Activated naive CD4-positive, alpha-beta T cell treated with anti-CD3 and anti-CD28 coated beads, Interleukin-2, amount 50 U/mL, for 24 hours (primary cell): ENCODE data around the gene EYS.
"Not testable (repeated sequence)": the region's sequence is repeated elsewhere in the genome, so short reads cannot be mapped to it uniquely, and the experiment has no call there.

ENCODE experiments used
- H3K27ac Mint-ChIP-seq: one replicate; pipeline ENCODE4 v1.8.0; 2021; ENCODE audit warnings: mild to moderate bottlenecking, mixed read lengths
- H3K27me3 Mint-ChIP-seq: one replicate; pipeline ENCODE4 v1.8.0; 2021; ENCODE audit warnings: mixed read lengths
- H3K36me3 Mint-ChIP-seq: one replicate; pipeline ENCODE4 v1.8.0; 2021; ENCODE audit warnings: mixed read lengths
- H3K4me1 Mint-ChIP-seq: one replicate; pipeline ENCODE4 v1.8.0; 2021; ENCODE audit warnings: mixed read lengths
- H3K4me3 Mint-ChIP-seq: one replicate; pipeline ENCODE4 v1.8.0; 2021; ENCODE audit warnings: mild to moderate bottlenecking, mixed read lengths
- H3K9me3 Mint-ChIP-seq: one replicate; pipeline ENCODE4 v1.8.0; 2021; ENCODE audit warnings: mixed read lengths

The EYS gene

GRCh38 chr6:65059568-65059967 lies 647.5 kb downstream of the EYS start:
- Mint-ChIP-seq H3K4me3 (no peak overlapping the region), H3K27me3 (no peaks in the 10 kb centered on the region), H3K9me3 (peaks cover 10% of the 10 kb centered on the region), H3K27ac (no peak overlapping the region), H3K4me1 (no peaks in the 10 kb centered on the region), H3K36me3 (no peaks in the 10 kb centered on the region)

GRCh38 chr6:65055545-65055944 lies 651.5 kb downstream of the EYS start:
- no peaks in the 10 kb centered on the region for H3K4me1 Mint-ChIP-seq
- no peaks in the 10 kb centered on the region for H3K27me3 Mint-ChIP-seq
- H3K27ac Mint-ChIP-seq: no peak overlapping the region
- H3K9me3 Mint-ChIP-seq: no peaks in the 10 kb centered on the region
- no peaks in the 10 kb centered on the region for H3K36me3 Mint-ChIP-seq
- H3K4me3 Mint-ChIP-seq: no peak overlapping the region

- H3K4me3 Mint-ChIP-seq: no peak overlapping the region
- no peaks in the 10 kb centered on the region for H3K36me3 Mint-ChIP-seq
- peaks cover 6% of the 10 kb centered on the region for H3K9me3 Mint-ChIP-seq
- H3K4me1 Mint-ChIP-seq: no peaks in the 10 kb centered on the region
- H3K27me3 Mint-ChIP-seq: no peaks in the 10 kb centered on the region
- H3K27ac Mint-ChIP-seq: no peak overlapping the region
Measured at GRCh38 chr6:65052626-65053025, 654.4 kb downstream of the EYS start.

- Mint-ChIP-seq H3K4me1 (no peaks in the 10 kb centered on the region), H3K9me3 (peaks cover 8% of the 10 kb centered on the region), H3K36me3 (no peaks in the 10 kb centered on the region), H3K27me3 (no peaks in the 10 kb centered on the region), H3K27ac (no peak overlapping the region), H3K4me3 (no peak overlapping the region)
Measured at GRCh38 chr6:65045801-65046200, 661.2 kb downstream of the EYS start.

- no peak overlapping the region for H3K27ac Mint-ChIP-seq
- no peak overlapping the region for H3K4me3 Mint-ChIP-seq
- no peaks in the 10 kb centered on the region for H3K27me3 Mint-ChIP-seq
- no peaks in the 10 kb centered on the region for H3K4me1 Mint-ChIP-seq
- no peaks in the 10 kb centered on the region for H3K36me3 Mint-ChIP-seq
- peaks cover 5% of the 10 kb centered on the region for H3K9me3 Mint-ChIP-seq
Measured at GRCh38 chr6:65014006-65014405, 693.0 kb downstream of the EYS start.

- Mint-ChIP-seq H3K9me3 (no peaks in the 10 kb centered on the region), H3K4me1 (no peaks in the 10 kb centered on the region), H3K27me3 (no peaks in the 10 kb centered on the region), H3K27ac (no peak overlapping the region), H3K36me3 (no peaks in the 10 kb centered on the region), H3K4me3 (no peak overlapping the region)
Measured at GRCh38 chr6:65006788-65007187, 700.2 kb downstream of the EYS start.

GRCh38 chr6:65004283-65004682 lies 702.7 kb downstream of the EYS start:
- no peaks in the 10 kb centered on the region for H3K36me3 Mint-ChIP-seq
- no peak overlapping the region for H3K27ac Mint-ChIP-seq
- no peaks in the 10 kb centered on the region for H3K4me1 Mint-ChIP-seq
- H3K4me3 Mint-ChIP-seq: no peak overlapping the region
- no peaks in the 10 kb centered on the region for H3K9me3 Mint-ChIP-seq
- H3K27me3 Mint-ChIP-seq: no peaks in the 10 kb centered on the region

- H3K4me3 Mint-ChIP-seq, H3K9me3 Mint-ChIP-seq, H3K4me1 Mint-ChIP-seq, H3K27ac Mint-ChIP-seq, H3K36me3 Mint-ChIP-seq, H3K27me3 Mint-ChIP-seq: not testable (repeated sequence)
Measured at GRCh38 chr6:65002882-65003281, 704.1 kb downstream of the EYS start.

- H3K4me1 Mint-ChIP-seq: no peaks in the 10 kb centered on the region
- no peaks in the 10 kb centered on the region for H3K36me3 Mint-ChIP-seq
- H3K27ac Mint-ChIP-seq: no peak overlapping the region
- H3K4me3 Mint-ChIP-seq: no peak overlapping the region
- no peaks in the 10 kb centered on the region for H3K27me3 Mint-ChIP-seq
- no peaks in the 10 kb centered on the region for H3K9me3 Mint-ChIP-seq
Measured at GRCh38 chr6:65000815-65001214, 706.2 kb downstream of the EYS start.

- Mint-ChIP-seq H3K36me3 (no peaks in the 10 kb centered on the region), H3K4me1 (no peaks in the 10 kb centered on the region), H3K4me3 (no peak overlapping the region), H3K27me3 (no peaks in the 10 kb centered on the region), H3K9me3 (no peaks in the 10 kb centered on the region), H3K27ac (no peak overlapping the region)
Measured at GRCh38 chr6:64998204-64998603, 708.8 kb downstream of the EYS start.

- Mint-ChIP-seq H3K27me3 (no peaks in the 10 kb centered on the region), H3K4me3 (no peak overlapping the region), H3K36me3 (no peaks in the 10 kb centered on the region), H3K27ac (no peak overlapping the region), H3K4me1 (no peaks in the 10 kb centered on the region), H3K9me3 (peaks cover 5% of the 10 kb centered on the region)
Measured at GRCh38 chr6:64996301-64996700, 710.7 kb downstream of the EYS start.

- Mint-ChIP-seq H3K27ac (no peak overlapping the region), H3K27me3 (no peaks in the 10 kb centered on the region), H3K9me3 (peaks cover 5% of the 10 kb centered on the region), H3K36me3 (no peaks in the 10 kb centered on the region), H3K4me1 (no peaks in the 10 kb centered on the region), H3K4me3 (no peak overlapping the region)
Measured at GRCh38 chr6:64990652-64991304, 716.2 kb downstream of the EYS start.

GRCh38 chr6:64988148-64988547 lies 718.9 kb downstream of the EYS start:
- Mint-ChIP-seq H3K4me3 (no peak overlapping the region), H3K27ac (no peak overlapping the region), H3K36me3 (no peaks in the 10 kb centered on the region), H3K27me3 (no peaks in the 10 kb centered on the region), H3K9me3 (peaks cover 5% of the 10 kb centered on the region), H3K4me1 (no peaks in the 10 kb centered on the region)

GRCh38 chr6:64987066-64987465 lies 720.0 kb downstream of the EYS start:
- no peak overlapping the region for H3K4me3 Mint-ChIP-seq
- no peaks in the 10 kb centered on the region for H3K27me3 Mint-ChIP-seq
- no peaks in the 10 kb centered on the region for H3K4me1 Mint-ChIP-seq
- H3K9me3 Mint-ChIP-seq: no peaks in the 10 kb centered on the region
- no peaks in the 10 kb centered on the region for H3K36me3 Mint-ChIP-seq
- no peak overlapping the region for H3K27ac Mint-ChIP-seq

GRCh38 chr6:64985726-64986125 lies 721.3 kb downstream of the EYS start:
- no peak overlapping the region for H3K27ac Mint-ChIP-seq
- no peaks in the 10 kb centered on the region for H3K4me1 Mint-ChIP-seq
- no peaks in the 10 kb centered on the region for H3K36me3 Mint-ChIP-seq
- H3K4me3 Mint-ChIP-seq: no peak overlapping the region
- H3K27me3 Mint-ChIP-seq: no peaks in the 10 kb centered on the region
- no peaks in the 10 kb centered on the region for H3K9me3 Mint-ChIP-seq

- H3K4me1 Mint-ChIP-seq: no peaks in the 10 kb centered on the region
- H3K9me3 Mint-ChIP-seq: no peaks in the 10 kb centered on the region
- H3K36me3 Mint-ChIP-seq: no peaks in the 10 kb centered on the region
- no peak overlapping the region for H3K27ac Mint-ChIP-seq
- no peak overlapping the region for H3K4me3 Mint-ChIP-seq
- no peaks in the 10 kb centered on the region for H3K27me3 Mint-ChIP-seq
Measured at GRCh38 chr6:64984948-64985347, 722.1 kb downstream of the EYS start.

GRCh38 chr6:64983089-64983488 lies 723.9 kb downstream of the EYS start:
- no peaks in the 10 kb centered on the region for H3K27me3 Mint-ChIP-seq
- H3K4me3 Mint-ChIP-seq: no peak overlapping the region

More at GRCh38 chr6:64983089-64983488, 723.9 kb downstream of the EYS start:
- Mint-ChIP-seq H3K27ac (no peak overlapping the region), H3K9me3 (no peaks in the 10 kb centered on the region), H3K4me1 (no peaks in the 10 kb centered on the region), H3K36me3 (no peaks in the 10 kb centered on the region)
